GM18861 (cell line): ENCODE data around the gene ARHGAP6.
"Not testable (repeated sequence)": the region's sequence is repeated elsewhere in the genome, so short reads cannot be mapped to it uniquely, and the experiment has no call there.

Experiments used
- ATAC-seq: cut with Tn5 transposase; IDR thresholded peaks from one replicate; pipeline ENCODE4 v1.9.1; 2021; ENCODE audit not compliant: unreplicated experiment

The ARHGAP6 gene

DNA sequence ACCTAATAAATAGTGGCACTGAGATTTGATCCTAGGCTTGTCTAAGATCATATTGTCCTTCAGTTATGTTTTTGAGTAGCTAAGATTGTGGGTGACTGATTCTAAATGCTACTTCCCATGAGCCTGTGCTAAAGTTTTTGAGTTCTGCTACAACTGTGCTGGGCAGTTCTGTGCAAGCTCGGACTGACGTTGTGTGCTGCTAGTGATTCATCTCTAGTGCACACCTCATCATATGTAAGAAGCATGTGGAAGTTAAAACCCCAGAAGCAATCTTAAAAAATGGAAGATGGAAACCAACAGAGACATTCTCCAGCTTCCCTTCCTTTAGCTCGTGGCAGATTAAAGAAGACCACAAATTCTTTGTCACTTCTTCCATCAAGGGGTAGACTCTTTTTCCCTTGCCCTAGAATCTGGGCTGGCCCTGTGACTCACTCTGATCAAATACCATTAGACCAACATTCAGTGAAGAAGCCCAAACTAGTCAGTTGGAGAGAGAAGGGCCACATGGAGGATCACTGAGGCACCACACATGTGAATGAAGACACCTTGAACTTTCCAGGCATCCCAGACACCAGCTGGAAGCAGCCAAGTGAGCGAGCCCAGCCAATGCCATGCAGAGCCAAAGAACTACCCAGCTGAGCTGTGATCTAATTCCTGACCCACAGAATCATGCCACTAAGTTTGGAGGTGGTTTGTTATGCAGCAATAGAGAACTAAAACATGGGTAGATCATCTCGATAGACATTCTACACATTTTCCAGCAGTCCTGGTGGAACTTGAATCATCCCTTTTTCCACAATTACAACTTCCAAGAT, 16.8 kb downstream of the ARHGAP6 start:
- no peak for ATAC-seq

DNA sequence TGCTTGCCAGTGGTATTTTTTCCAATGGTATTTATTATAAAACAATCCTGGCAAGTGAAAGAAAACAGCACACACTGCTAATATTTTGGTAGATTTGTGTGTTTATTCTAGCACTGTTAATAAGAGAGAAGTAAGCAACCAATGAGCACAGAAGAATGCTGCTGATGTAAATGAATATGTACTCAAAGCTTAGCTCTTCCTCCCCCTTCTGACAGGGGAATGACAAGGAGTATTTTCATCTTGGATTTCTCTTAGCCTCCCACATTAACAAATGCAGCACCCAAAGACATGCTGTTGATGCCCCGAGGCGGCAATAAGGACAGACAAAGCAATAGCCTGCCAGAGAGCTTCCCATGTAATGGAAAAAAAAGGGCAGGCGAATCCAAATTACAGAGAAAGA, 18.6 kb downstream of the ARHGAP6 start:
- ATAC-seq = no peak

DNA sequence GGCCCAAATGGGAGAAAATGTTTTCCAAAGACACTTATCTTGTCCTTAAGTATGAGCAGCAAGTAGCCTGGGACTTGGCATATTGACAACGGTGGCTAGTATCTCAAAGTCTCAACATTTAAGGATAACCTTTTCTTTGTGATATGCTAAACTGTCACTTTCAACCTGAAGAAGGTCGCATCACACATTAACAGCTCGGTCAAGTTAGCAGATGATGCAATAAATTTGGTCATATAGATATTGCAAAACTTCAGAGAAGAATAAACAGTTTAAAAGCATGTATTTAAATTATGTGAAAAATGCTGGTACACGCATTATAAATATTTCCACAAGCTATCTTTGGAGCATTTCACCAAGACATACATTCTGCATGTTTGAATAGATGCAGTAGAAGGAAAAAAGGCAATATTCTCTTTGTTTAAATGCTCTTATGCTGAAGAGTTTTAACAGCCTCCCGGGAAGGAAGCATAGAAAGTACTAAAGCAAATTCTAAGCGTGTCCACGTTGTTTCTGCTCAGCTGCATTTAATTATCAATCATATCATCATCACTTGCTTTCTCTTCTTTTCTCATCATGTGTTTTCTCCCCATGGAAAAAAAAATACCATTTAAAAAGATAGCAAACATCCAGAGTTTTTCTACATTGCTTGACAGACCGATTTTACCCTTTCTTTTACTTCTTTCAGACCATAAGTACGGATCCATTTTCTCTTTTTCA, 24.2 kb downstream of the ARHGAP6 start:
- ATAC-seq = no peak

DNA sequence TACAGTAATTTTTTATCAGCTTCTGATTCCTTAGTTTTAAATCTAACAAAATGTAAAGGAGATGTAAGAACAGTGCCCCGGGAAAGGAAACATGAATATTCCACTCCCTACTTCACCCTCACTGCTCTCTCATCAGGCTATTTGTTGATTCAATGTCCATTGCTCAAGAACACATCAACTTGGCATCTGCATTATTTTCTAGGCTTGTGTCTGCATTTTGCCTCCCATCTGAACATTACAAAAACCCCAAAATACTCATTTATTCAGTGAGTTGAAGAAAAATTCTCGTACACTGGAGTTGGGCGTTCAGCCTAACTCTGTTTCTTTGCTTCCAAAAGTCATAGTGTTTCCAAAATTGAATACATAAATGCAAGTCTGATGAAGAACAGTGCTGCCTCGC, 25.6 kb downstream of the ARHGAP6 start:
- no peak for ATAC-seq

DNA sequence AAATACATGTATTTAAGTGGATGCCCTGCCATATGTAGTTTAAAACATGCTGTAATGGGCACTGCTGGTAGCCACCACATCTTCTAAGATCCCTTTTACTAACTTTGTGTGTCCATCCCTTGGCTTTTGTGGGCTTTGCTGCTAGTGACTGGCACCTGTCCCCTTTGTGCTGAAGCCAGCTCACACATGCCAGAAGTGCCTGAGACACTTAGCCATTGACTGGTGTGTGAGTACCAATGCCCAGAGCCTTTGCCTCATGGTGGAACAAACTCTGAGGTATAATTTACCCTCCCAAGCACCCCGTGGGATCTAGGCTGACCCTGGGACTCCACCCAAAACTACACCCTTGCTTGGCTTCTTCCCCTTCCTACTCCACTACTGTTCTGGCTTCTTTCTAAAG, 33.0 kb downstream of the ARHGAP6 start:
- no peak for ATAC-seq

DNA sequence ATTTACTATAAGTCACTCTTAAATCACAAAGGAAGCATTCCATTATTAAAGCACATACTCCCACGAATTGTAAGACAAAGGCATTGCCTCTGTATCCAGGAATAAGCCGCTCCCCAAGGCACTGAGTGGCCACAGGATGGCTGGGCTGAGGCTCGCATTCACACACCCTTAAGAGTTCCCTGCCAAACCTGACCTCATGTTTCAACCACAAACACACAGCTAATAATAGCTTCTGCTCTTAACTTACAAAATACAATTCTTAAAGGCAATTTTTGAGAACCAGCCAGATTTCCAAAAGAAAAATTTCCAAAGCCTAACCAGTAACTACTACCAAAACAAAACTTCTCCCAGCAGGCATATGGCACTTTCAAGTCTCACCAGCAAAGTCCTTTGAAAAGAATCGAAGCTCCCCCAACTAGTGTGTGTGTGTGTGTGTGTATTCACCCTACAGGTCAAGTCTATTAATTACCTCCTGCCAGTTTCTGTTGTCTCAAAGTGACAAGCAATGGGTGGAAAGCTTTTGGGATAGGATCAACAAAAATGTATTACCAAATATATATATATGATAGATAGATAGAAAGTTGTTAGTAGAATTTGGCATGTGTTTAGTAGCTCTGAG, 36.0 kb downstream of the ARHGAP6 start:
- ATAC-seq = no peak

DNA sequence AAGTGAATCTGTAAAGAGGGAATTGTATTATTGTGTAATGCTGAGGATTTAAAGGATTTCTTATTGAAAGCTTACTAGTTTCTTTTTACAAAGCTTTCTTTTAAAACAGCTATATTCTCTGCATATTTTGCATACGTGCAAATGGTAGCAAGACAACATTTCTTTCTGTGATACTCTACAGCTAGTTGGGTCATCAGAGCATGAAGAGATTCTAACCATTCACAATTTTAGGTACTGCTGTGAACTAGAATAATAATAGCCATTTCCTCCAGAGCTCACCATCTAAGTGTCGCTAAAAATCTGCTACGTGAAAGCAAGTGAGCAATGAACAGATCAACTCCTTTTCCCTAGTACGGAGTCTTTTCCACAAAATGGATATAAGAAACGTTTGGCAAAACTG, 37.3 kb downstream of the ARHGAP6 start:
- peak; percentile 67 for ATAC-seq

DNA sequence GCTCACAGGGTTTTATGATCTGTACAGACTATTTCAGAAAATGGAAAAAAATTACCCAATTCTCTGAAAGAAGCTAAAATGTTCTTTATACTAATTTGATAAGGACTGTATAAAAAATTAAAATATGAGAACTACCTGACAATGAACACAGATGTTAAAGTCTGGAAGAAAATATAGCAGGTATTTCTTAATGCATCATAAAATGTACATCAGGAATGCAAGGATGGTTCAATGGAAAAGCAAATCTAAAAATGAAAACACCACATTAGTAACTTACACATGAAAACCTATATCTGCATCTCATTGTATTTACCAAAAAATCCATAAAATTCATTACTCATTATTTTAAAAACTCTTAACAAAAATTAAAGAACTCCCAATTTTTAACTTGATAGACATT, 39.4 kb downstream of the ARHGAP6 start:
- no peak for ATAC-seq

DNA sequence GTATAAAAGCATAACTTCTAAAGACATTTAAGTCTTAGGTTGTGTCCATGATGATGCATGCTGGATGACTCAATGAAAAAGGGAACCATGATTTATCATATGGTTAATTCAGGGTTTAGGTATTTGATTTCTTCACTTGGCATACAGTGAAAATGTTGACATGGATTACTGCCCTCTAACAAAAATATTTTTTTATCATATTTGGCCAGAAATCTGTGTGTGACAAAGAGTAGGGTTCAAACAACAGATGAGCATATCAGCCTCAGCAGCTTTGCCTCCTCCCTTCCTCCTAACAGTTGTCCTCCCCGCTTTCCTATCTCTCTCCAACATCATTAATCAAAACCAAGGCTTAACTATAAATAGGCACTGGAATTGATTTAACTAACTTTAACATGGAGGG, 46.3 kb downstream of the ARHGAP6 start:
- no peak for ATAC-seq

DNA sequence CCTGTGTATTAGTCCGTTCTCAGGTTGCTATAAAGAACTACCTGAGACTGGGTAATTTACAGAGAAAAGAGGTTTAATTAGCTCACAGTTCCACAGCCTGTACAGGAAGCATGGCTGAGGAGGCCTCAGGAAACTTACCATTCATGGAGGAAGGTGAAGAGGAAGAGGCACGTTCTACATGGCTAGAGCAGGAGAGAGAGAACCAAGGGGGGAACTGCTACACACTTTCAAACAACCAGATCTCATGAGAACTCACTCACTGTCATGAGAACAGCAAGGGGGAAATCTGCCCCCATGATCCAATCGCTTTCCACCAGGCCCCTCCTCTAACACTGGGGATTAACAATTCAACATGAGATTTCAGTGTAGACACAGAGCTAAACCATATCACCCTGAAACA, 51.5 kb downstream of the ARHGAP6 start:
- ATAC-seq = not testable (repeated sequence)

DNA sequence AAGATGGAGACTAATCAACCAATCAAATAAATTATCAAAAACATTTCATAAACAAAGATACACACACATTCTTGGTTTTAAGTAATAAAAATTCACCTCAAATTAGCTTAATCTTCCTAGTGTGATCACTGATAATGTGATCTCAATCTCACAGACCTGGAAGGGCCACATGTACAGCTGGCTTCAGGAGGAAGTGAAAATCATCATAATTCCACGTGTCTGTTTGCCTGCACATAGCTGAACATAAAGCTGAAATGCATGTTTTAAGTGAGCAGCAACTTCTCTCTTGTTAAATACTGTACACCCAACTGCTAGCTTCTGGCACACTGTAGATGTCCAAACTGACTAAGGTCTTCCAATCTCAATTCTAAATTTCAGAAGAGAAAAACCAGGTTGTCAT, 53.8 kb downstream of the ARHGAP6 start:
- peak; percentile 44 for ATAC-seq

DNA sequence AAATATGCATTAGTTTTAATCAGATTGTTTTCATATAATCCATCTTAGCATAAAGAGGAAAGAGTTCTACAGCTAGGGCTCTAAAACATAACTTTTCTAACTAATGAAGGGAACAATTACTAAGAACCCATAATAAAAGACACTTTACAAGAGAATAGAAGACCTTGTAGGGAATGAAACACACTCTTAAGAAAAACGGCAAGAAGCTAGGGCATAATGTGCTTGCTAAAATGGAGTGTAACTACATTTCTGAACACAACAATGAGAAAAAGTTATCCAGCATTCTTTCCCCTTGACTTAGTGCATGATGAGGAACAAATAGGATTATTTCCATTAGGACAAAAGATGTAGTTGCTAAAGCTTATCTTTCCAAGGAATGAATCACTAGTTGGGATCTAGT, 54.6 kb downstream of the ARHGAP6 start:
- no peak for ATAC-seq

DNA sequence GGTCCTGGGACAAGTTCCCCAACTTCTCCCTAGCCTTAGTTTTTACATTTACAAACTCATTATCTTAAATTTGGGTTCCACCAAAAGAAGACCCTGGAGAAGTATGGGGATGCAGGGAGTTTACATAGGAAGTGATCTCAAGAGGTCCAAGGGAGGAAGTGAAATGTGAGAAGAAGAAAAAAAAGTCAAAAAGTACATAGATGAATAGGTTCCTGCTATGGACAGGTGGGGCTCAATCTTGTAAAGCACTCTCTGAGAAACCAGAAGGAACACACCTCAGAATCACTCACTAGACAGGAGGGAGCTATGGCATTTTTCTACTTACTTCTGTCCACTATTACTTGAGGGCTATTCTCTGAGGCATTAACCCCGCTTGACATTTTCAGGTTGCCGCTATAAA, 56.6 kb downstream of the ARHGAP6 start:
- peak; percentile 63 for ATAC-seq

DNA sequence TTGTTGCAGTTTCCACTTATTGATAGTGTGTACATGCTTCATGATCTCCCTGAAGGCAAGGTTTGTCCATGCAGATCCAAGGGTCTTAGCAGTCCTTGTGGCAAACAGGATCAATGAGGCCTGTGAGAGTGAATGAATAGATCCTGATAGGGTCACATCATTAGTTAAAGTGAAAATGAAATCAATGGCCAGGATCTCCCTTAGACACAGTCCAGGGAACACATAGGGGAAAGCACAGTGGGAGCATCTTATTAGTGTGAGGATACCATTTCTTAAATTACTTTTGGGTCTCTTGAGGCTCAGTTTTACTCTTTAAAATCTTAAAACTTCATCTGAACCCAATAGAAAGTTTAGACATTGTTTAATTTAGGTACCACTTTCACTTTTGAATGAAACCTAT, 59.3 kb downstream of the ARHGAP6 start:
- ATAC-seq = no peak

DNA sequence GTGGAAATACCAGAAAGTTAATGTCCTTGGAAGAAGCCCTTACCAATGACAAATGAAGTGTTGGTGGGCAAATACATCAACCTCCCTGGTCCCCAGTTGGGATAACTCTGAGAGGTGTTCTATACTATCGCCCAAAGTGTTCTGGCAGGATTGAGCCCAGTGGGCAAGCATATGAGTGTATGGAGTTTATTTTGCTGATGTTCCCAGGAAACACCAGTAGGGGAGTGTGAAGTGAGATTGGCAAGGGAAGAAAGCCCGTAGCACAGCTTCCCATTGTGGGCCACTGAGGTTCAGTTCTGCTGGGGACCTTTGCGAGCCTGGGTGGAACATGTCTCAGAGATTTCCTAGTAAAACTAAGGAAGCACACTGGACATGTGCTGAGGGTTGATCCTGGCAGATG, 65.1 kb downstream of the ARHGAP6 start:
- no peak for ATAC-seq

DNA sequence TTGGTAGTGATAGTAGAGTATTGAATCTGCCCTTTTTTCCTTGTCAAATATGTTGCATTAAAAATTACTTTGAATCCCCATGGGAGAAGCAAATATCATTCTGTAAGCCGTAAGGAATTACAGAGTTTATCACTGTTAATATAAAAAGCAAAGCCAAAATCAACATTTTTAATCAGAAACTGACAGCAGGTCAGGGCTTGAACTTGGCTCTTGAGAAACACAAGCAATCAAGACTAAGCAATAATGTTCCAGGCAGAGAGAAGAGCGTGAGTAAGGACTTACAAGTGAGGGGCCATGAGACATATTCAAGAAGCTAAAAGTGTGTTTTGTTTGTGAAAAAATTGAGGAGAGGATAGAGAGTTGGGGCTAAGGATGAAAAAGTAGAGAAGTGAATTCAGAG, 68.2 kb downstream of the ARHGAP6 start:
- no peak for ATAC-seq

DNA sequence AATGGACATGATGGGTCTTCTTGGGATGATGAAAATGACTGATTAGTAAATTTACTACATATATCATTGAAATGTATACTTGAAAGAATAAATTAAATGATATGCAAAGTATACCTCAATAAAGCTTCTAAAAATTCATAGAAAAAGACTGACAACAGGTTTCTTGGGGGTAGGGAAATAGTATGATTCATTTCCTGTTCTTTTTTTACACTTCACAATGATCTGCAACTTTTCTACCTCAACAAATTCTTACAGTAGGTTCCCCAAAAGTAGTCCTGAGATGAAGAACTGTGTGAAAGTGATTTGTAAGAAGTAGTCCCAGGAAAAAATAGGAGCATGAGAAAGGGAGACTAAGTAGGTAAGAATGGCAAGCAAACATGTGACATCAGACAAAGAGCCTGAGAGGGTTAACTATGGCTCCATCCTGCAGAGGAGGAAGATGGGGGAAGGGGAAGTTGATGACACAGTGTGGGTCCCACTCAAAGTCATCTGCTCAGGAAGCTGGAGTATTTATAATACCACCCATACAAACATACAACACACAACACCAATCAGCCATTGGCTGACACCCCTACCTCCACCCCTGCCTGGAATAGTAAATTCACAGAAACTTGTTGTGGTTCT, 73.9 kb downstream of the ARHGAP6 start:
- ATAC-seq = no peak

DNA sequence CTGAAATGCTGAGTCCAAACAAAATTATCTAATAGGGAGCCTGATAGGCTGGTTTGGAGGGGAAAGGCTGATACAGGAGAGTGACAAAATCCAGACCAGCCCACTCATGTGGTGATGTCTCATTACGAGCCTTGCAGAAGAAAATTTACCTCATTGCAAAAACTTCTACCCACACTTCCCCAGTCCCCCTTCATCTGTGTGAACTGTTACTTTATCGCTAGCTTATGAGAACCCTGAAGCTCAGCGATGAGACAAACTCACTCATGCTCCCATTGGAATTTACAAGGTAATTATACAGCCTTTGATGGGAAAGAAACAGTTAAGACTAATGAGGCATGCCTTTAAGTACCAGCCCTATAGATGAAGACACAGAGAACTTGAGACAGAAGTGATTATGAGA, 76.1 kb downstream of the ARHGAP6 start:
- ATAC-seq = no peak

DNA sequence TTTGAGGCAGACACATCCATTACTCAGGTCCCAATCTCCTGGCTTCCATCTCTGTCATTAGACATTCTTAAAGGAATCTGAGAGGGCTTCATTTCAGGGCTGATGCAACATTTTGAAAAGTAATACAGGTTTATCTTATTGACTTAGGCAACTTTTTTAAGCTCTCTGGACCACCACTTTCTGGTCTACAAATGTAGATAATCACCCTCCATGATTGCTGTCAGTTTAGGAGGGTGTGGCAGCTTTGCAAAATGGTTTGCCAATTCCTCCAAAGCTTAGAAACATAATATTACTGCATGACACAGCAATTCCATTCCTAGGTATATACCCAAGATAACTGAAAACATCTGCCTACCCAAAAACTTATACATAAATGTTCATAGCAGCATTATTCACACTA, 77.6 kb downstream of the ARHGAP6 start:
- no peak for ATAC-seq

DNA sequence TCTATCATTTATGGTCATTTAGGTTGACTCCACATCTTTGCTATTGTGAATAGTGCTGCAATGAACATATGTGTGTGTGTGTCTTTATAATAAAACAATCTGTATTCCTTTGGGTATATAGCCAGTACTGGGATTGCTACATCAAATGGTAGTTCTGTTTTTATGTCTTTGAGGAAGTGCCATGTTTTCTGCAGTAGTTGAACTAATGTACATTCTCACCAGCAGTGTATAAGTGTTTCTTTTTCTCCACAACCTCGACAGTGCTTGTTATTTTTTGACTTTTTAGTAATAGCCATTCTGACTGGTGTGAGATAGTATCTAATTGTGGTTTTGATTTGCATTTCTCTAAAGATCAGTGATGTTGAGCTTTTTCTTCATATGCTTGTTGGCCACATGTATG, 80.5 kb downstream of the ARHGAP6 start:
- no peak for ATAC-seq

DNA sequence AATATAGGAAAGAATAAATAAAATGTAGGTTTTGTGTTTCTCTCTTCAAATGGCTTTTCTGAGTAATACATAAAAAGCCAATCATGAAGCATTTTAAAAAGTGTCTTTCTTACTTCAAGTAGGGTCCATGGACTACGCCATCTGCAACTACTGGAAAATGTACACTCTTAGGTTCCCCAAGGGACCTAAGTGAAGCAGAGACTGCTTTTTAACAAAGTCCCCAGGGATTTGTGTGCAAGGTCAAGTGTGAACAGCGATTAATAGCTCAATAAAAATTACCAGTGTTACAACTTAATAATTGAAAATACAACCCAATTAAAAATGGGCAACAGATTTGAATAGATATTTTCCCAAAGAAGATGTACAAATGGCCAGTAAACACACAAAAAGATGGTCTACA, 84.9 kb downstream of the ARHGAP6 start:
- ATAC-seq = no peak
